LNCAP (cell line): ENCODE results near the gene YTHDF1.
A peak's percentile ranks its signal among the peaks of the same experiment; 100 is the strongest.

ENCODE experiments used
- CTCF ChIP-seq: fragments of 450-650 bp; IDR thresholded peaks from 2 replicates; pipeline ENCODE4 v1.5.1; 2017; ENCODE audit warnings: mild to moderate bottlenecking

Gene YTHDF1

GRCh38 chr20:63223826-63224207 is 7.9 kb upstream of the YTHDF1 start:
- no peak for TF ChIP-seq CTCF

GRCh38 chr20:63223121-63223825 is 7.3 kb upstream of the YTHDF1 start:
- TF ChIP-seq CTCF = peak; percentile 95

GRCh38 chr20:63222541-63222940 is 6.6 kb upstream of the YTHDF1 start:
- TF ChIP-seq CTCF = no peak

- TF ChIP-seq CTCF = no peak
These were observed 4.9 kb upstream of the YTHDF1 start for GRCh38 chr20:63220696-63221399.

GRCh38 chr20:63219866-63220521 is 4.1 kb upstream of the YTHDF1 start:
- TF ChIP-seq CTCF = no peak

- TF ChIP-seq CTCF = no peak
These were observed 3.5 kb upstream of the YTHDF1 start for GRCh38 chr20:63219447-63219821.

- no peak for TF ChIP-seq CTCF
These were observed 2.9 kb upstream of the YTHDF1 start for GRCh38 chr20:63218701-63219446.
